ENCODE data around the gene SLC39A11. TPM values are rescaled to one million over a fixed set of nuclear protein-coding genes. Genes with fewer than 3 reads are reported as not detected.
"Not testable (repeated sequence)": the region's sequence is repeated elsewhere in the genome, so short reads cannot be mapped to it uniquely, and the experiment has no call there.

SLC39A11 gene
- total RNA-seq, 1 experiment from 2014 or later = 64.4 TPM

DNA sequence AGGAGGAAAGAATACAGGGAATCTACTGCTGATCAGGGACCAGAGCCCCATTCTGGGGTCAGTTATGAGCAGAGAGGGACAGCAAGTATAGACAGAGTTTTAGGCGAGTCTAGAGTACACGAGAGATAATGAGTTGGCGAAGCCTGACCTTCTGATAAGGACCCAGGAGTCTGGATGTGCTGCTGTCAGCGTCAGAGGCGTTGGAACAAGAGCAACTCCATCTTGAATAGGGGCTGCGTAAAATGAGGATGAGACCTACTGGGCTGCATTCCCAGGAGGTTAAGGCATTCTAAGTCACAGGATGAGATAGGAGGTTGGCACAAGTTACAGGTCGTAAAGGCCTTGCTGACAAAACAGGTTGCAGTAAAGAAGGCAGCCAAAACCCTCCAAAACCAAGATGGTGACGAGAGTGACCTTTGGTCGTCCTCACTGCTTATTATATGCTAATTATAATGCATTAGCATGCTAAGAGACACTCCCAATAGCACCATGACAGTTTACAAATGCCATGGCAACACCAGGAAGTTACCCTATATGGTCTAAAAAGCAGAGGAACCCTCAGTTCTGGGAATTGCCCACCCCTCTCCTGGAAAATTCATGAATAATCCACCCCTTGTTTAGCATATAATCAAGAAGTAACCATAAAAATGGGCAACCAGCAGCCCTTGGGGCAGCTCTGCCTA lies 330.5 kb downstream of the SLC39A11 start:
- in situ Hi-C loops (cut with HindIII; ENCODE audit: low pct_unique_long_range_greater_than_20kb, low sequenced_read_pairs); DNase-seq (ENCODE audit: low read depth, low spot score): not testable (repeated sequence)

DNA sequence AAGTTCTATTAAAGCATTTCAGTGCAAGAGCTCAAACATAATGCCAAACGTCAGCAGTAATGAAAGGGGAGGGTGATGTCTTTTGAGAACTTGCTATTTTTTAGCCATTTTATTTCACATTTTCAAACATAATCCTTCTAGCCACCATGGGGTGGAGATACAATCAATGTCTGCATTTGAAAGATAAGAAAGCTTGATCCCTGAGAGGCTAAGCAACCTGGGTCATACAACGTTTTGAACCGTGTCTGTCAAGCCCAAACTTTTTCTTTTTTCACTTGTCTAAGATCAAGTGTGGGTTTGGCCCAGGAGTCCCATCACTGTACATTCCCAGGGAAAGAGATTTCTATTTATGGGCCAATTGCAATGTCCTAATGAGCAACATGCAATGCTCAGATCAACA lies 331.1 kb downstream of the SLC39A11 start:
- in situ Hi-C loops (cut with HindIII; ENCODE audit: low pct_unique_long_range_greater_than_20kb, low sequenced_read_pairs) = no loop called here
- DNase-seq (ENCODE audit: low read depth, low spot score) = no peak

DNA sequence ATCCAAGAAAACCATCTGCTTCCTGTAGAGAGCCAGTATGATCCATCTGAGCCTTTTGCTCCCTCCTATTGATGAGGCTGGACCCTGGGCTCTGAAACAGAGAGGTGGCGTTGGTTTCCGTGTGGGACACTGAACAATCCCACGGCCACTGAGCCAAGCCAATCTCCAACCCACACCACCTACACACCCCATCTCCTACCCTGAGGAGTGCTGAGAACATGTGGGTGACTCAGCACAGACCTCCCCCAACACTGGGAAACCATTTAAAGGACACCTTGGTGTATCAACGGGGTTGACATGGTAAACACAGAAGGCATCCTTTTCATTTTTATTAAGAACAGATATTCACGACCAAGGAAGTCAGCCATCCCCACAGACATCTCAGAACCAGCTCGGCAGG lies 332.1 kb downstream of the SLC39A11 start:
- in situ Hi-C loops (cut with HindIII; ENCODE audit: low pct_unique_long_range_greater_than_20kb, low sequenced_read_pairs) = no loop called here
- DNase-seq (ENCODE audit: low read depth, low spot score) = no peak

DNA sequence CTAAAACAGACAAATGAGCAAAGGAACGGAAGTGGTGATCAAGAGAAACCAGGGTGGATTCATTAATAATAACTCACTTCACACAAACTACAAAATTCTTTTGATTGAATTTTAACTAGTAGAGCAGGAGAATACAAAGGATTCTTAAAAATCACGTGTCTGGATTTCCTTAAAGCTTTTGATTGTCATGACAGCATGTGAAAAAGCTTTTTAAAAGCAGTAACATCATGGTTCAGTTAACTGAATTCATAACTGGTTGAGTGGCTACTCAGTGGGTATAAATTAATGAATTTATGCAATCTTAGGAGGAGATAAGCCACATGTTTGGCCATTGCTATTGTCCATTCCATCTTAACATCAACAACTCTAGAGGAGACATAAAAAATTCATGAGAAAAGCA lies 333.2 kb downstream of the SLC39A11 start:
- in situ Hi-C loops (cut with HindIII; ENCODE audit: low pct_unique_long_range_greater_than_20kb, low sequenced_read_pairs) = no loop called here

DNA sequence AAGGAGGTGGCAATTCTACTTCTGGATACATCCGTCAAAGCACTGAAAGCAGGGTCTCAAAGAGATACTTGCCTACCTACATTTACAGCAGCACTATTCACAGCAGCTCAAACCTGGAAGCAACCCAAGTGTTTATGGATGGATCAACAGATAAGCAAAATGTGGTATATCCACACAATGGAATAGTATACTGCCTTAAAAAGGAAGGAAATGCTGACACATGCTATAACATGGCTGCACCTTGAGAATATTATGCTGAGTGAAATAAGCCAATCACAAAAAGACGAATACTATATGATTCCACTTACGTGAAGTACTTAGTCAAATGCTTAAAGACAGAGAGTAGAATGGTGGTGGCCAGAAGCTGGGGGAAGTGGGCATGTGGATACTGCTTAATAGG lies 336.2 kb downstream of the SLC39A11 start:
- no peak for DNase-seq (ENCODE audit: low read depth, low spot score)
- in situ Hi-C loops (cut with HindIII; ENCODE audit: low pct_unique_long_range_greater_than_20kb, low sequenced_read_pairs) = no loop called here

More for the DNA sequence above, 333.2 kb downstream of the SLC39A11 start:
- no peak for DNase-seq (ENCODE audit: low read depth, low spot score)

DNA sequence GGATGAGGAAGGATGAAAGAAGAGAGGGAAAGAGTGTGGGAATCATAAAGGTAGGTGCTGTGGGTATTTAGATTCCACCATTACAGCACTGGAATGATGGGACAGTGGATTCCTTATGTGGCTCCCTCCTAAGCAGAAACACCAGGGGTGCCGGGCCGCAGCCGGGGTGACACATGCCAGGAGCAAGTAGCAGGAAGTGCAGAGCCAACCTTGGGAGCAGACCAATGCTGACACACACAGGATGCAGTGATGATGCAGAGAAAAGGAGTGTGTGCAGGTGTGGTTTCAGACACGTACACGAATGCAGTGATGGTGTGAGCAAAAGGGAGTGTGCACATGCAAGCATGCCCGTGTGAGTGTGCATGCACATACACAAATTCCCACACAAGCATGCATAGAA lies 338.0 kb downstream of the SLC39A11 start:
- no peak for DNase-seq (ENCODE audit: low read depth, low spot score)
- in situ Hi-C loops (cut with HindIII; ENCODE audit: low pct_unique_long_range_greater_than_20kb, low sequenced_read_pairs) = no loop called here

DNA sequence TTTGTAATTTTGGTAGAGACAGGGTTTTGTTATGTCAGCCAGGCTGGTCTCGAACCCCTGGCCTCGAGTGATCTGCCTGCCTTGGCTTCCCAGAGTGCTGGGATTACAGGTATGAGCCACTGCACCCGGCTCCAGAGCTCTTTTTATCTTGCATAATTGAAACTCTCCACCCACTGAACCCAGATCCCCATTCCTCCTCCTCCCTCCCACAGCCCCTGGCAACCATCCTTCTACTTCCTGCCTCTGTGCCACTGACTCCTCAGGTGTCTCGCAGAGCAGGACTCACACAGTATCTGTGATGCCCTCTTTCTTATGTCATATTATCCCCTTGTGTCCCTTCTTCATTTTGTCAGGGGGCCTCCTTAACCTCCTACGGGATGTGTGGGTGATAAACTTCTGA lies 340.7 kb downstream of the SLC39A11 start:
- no peak for DNase-seq (ENCODE audit: low read depth, low spot score)
- in situ Hi-C loops (cut with HindIII; ENCODE audit: low pct_unique_long_range_greater_than_20kb, low sequenced_read_pairs) = no loop called here

DNA sequence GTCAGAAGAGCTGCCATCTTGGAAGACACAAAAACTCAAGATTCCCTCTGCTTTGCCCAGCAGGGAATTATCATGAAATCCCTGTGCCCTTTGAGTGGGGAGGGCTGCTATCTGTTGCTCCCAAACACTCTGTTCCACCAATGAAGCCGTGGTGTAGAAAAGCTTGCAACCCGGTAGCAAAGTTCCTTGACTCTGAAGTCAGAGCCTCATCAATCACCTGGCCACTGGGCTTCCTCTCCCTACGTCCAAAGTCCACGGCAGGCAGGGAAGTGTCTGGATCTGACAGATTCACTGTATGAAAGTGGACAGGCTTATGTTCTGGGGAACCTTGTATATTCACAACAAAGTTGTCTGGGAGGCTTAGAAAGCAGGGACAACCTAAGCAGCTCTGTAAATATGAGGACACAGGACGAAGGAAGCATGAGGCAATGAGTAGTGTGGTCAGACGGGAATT lies 343.3 kb downstream of the SLC39A11 start:
- in situ Hi-C loops (cut with HindIII; ENCODE audit: low pct_unique_long_range_greater_than_20kb, low sequenced_read_pairs) = no loop called here
- DNase-seq (ENCODE audit: low read depth, low spot score) = no peak

DNA sequence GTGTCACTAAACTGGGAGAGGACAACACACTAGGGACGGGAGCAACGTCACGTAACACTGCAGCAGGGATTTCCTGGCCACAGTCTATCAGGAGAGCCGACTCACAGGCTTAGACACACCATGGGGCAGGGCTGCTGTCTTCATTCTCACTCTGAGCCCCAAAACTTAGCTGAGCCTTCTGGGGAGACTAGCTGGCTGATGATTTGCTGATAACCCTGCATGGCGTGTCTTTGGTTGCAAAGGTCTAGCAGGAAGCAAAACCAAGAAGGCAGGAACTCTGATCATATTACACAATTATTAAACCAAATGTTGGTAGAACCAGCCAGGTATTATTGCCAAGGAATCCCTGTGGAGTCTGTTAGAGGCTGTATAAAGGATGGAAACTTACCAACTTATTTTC lies 345.0 kb downstream of the SLC39A11 start:
- no peak for DNase-seq (ENCODE audit: low read depth, low spot score)
- in situ Hi-C loops (cut with HindIII; ENCODE audit: low pct_unique_long_range_greater_than_20kb, low sequenced_read_pairs) = no loop called here

DNA sequence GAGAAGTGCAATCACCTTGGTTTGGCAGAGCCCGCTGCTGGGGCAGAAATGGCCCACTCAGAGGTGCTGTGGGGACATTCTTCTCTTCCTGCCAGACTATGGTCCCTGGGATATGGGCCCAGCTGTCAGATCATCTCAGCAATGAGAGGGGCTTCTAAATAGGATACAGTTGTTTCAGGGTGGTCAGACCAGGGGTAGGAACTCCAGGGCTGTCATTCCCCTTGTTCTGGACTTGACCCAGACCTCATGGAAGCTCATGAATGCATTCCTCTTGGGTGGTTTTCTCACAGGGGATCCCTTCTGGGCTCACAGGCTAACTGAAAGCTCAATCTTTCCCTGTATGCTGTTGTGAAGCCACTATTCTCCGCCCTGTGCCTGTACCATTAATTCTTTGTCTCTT lies 347.2 kb downstream of the SLC39A11 start:
- no peak for DNase-seq (ENCODE audit: low read depth, low spot score)
- in situ Hi-C loops (cut with HindIII; ENCODE audit: low pct_unique_long_range_greater_than_20kb, low sequenced_read_pairs) = no loop called here

DNA sequence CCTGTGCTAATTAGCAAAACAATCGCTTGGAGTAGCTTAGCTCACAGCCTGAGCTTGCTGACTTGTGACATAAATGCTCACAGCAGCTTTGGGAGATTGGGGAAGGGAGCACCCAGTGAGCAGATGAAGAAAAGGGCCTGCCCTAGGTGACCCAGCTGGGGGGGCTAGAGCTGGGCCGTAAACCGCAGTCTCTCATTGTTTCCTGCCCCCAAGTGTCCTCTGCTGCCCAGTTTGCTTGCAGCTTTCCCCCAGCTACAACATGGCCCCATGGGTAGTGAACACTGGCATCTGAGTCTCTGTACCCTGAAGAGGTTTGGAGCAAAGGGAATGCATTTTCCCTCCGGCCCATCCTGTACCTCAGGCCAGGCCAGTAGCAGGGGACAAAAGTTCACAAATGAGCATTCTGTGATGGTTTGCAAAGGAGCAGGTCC lies 349.4 kb downstream of the SLC39A11 start:
- no peak for DNase-seq (ENCODE audit: low read depth, low spot score)
- in situ Hi-C loops (cut with HindIII; ENCODE audit: low pct_unique_long_range_greater_than_20kb, low sequenced_read_pairs) = no loop called here

DNA sequence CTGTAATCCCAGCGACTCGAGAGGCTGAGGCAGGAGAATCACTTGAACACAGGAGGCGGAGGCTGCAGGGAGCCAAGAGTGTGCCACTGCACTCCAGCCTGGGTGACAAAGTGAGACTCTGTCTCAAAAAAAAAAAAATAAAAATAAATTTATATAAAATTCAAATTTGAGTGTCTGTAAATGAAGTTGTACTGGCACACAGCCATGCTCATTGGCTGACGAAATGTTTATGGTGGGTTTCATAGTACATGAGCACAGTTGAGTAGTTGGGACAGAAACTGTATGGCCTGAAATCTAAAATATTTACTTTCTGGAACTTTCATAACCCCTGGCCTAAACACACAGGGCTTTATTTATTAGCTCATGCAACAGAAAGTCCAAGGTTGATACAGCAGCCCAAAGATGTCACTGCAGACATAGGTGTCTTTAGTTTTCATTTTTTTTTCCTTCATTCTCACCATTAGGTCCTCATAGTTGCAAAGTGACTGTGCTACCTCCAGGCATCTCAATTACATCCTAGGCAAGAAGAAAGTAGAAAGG lies 355.3 kb downstream of the SLC39A11 start:
- no peak for DNase-seq (ENCODE audit: low read depth, low spot score)
- in situ Hi-C loops (cut with HindIII; ENCODE audit: low pct_unique_long_range_greater_than_20kb, low sequenced_read_pairs) = no loop called here

DNA sequence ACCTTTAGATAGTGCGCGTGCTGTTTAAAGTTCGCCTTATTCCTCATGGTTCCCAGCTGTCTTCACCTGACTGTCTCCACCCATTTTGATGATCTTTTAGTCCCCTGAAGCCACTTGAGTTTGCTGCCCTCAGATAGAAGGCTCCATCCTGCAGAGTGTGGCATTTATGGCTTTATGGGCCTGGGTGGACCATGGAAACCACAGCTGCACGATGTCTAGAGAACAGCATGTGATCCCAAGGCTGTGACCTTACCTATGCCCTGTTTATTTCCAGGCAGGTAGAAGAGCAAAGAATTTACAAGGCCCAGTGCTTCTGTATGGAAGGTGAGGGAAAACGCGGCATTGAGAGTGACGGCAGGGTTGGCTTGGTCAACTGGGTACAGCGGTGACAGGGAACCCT lies 356.9 kb downstream of the SLC39A11 start:
- DNase-seq (ENCODE audit: low read depth, low spot score) = no peak
- in situ Hi-C loops (cut with HindIII; ENCODE audit: low pct_unique_long_range_greater_than_20kb, low sequenced_read_pairs) = no loop called here

DNA sequence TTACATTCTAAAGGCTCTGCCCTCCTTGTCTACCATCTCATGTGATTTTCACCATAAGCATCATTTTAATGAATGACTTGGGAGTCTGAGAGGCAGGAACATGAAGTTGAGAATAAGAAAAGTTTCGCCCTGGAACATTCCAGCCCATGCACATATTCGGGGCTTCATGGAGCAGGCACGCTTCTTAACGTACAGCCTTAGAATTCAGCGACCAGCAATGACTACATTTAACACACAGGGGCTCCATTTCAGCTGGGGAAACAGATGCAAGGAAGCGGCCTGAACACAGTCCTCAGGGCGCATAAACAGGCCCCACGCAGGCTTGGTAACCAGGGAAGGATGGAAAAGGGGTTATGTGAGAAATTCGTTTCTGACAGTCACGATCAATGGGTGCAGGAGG lies 357.4 kb downstream of the SLC39A11 start:
- in situ Hi-C loops (cut with HindIII; ENCODE audit: low pct_unique_long_range_greater_than_20kb, low sequenced_read_pairs) = no loop called here
- DNase-seq (ENCODE audit: low read depth, low spot score) = no peak

DNA sequence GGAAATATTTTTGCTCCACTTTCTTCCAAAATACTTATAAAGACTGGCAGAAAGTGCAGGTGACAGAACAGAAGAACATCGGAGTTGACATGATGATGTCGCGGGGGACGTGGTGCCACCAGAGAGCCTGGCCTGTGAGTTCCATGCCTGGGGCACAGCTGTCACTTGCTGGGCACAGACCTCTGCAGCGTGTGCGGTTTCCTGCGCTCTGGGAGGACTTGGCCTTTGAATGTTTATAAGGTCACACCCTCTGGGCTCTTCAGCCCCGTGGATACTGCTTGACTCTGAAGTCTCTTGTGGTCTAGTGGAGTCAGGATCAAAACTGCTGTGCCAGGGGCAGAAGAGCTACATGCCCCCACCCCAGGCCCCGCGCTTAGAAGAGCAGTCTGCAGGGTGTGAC lies 357.9 kb downstream of the SLC39A11 start:
- in situ Hi-C loops (cut with HindIII; ENCODE audit: low pct_unique_long_range_greater_than_20kb, low sequenced_read_pairs) = no loop called here
- no peak for DNase-seq (ENCODE audit: low read depth, low spot score)

DNA sequence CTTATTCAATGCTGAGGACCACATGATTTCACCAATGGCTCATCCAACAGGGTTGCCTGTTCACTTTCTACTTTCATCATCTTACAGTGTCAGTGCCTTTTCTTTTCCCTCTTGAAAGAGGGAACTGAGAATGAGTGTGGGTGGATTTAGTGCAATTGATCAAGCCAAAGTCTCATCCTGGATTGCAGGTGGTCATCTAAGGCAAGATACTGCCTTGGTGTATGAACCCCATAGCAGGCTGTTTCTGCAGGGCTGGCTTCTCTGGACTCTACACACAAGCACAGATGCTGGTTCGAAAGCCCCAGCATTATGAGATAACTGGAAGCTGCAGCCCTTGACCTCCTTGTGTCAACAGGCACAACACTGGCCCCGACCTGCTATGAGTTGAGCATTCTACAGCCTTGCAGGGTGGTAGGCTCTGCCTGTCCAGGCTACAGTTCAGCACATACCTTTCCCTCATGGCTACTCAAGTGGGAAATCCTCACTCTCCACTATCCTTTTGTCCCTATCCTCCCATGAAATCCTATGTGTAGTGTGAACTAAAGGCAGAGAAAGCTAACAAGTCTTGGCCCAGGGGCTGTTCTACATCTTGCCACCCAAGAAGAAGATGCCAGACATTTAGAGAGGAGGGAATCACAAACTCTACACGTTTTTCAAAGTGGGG lies 358.7 kb downstream of the SLC39A11 start:
- in situ Hi-C loops (cut with HindIII; ENCODE audit: low pct_unique_long_range_greater_than_20kb, low sequenced_read_pairs) = no loop called here
- no peak for DNase-seq (ENCODE audit: low read depth, low spot score)

DNA sequence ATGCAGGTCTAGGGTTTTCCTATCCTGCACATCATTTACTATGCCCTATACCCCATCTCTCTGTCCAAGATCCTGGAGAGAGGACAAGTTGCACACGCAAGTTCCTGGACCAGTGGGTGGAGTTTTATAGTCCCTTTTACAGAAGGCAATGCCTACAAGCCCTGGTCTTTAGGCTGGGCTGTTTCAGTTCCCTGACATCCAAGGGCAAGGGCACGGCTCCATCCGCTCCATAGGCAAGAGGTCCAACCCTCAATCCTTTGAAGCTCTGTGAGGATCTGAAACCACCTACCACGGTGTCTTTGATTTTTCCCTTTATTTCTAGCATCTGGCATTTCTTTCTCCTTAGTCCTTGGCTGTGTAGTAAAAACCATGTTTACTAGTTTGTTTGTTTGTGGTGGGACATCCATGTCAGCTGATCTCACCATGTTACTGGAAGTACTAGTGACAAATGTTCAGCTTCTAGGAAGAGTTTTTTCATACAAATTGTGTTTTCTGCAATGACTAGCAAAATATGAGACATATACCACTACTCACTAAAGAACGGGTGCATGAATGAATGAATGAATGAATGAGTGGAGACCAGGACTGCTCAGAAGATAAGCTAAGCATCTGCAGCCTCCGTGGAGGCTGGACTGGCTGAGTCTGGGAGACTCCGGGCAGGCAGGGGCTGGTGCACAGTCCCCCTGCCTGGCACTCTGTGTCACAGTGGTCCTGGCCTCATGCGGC lies 359.4 kb downstream of the SLC39A11 start:
- in situ Hi-C loops (cut with HindIII; ENCODE audit: low pct_unique_long_range_greater_than_20kb, low sequenced_read_pairs) = no loop called here
- DNase-seq (ENCODE audit: low read depth, low spot score) = no peak

DNA sequence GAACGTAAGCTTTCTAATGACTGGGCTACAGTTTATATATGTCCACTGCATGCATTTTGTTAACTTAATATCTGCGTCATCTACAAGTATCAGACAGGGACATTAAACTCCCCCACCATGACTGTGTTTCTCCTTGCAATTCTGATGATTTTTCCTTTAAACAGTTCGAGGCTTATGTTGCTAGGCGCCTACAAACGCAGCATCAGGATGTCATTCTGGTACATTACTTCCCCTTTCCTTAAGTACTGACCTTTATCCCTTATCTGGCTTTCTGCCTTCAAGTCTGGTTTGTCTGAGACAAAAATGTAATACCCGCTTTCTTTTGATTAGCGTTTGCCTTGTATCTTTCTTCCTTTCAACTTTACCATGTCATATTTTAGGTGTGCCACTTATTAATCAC lies 362.4 kb downstream of the SLC39A11 start:
- in situ Hi-C loops (cut with HindIII; ENCODE audit: low pct_unique_long_range_greater_than_20kb, low sequenced_read_pairs) = no loop called here
- DNase-seq (ENCODE audit: low read depth, low spot score) = no peak

Measured in SK-MEL-5 (cell line).